ENCODE results near the gene ERO1B.
"Not testable (repeated sequence)": the region's sequence is repeated elsewhere in the genome, so short reads cannot be mapped to it uniquely, and the experiment has no call there.

ERO1B gene

DNA sequence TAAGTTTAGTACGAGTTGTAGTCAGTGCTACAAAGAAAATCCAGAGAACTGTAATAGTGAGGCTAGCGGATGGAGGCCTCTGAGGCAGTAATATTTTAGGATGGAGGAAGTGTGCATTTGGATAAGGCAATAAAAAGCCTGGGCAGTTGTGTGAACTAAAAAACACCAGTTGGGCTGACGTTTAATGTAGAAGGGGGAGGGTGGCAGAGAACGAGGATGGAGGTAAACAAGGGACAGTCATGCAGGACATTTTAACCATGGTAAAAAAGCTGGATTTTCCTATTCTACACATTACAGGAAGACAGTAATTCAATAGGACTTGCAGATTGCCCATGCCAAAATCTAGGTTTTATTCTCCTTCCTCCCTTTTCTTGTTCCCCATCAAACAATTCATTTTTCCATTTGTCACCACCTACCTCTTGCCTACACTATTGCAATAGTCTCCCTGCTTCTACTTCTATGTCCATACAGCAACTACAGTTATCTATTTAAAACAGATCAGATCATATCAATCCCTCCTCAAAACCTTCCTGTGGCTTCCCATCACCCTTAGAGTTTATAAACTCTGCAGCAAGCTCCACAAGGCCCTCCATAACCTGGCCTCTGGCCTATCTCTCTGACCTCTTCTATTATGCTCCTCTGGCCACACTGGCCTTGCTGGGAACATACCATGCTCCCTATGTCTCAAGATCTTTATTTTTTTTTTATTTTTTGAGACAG is 27.7 kb downstream of the ERO1B start:
- DNase-seq (ENCODE audit: low read depth) = no peak

DNA sequence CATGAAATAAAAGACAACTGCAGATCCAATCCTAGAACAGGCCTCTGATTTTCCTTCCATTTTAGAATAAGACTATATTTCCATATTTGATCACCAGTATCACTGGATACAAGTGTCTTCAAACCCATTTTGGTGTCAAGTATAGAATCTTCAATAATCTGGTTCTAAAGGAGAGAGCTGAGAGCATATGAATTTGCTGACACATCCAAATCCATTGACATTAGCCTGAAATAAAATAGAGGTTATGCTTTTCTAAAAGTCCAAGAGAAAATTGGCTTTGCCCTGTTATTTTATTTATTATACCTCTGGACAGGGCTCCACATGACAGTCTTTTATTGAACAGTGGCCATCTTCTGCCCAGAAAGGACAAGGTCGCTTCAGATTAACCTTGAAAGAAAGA is 28.6 kb downstream of the ERO1B start:
- no peak for DNase-seq (ENCODE audit: low read depth)

DNA sequence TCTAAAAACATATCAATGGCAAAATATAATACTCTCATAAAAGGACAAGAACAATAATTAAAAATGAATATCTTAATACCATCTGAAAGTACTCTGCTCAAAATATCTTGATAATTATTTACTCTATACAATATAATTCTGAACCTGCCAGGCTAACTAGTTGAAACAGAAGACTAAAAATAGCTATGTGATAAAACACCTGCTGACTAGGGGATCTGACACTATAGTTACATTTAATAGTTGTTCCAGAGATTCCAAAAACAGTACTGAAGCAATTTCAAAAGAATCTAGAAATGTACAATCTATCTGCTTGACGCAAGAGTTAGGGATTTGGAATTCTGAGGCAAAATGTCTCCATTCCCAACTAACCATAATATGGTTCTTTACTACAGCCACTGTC is 30.2 kb downstream of the ERO1B start:
- no peak for DNase-seq (ENCODE audit: low read depth)

DNA sequence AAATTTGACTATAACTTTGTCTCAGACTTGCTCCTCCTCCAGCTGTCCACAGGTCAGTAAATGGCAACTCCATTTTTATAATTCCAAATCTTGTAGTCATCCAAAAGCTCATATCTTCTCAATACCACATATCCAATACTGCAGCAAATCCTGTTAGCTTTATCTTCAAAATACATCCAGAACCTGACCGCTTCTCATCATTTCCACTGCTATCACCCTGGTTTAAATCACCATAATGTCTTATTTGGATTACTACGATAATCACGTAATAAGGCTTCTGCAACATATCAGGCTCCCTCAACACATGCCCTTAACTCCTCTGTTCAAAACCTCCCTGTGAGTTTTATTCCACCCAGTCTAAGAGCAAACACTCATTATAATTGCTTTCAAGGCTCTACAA is 34.5 kb downstream of the ERO1B start:
- DNase-seq (ENCODE audit: low read depth) = no peak

DNA sequence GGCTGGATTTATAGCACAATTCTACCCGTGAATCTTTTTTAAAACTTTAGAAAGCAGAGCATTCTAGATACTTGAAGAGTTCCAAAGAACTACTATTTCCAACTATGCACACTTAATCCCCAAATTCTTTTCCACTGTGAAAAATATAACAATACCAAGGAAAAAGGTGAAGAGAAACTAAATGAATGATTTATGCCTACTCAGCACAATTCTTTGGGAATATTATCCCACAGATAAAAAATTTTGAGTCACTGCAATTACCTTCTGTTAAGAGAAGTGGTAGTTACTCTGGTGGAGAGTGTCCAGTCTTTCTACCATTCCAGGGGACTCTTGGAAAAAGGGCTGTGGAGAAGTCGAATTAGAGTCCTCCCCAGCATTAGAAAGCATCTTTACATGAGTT is 39.2 kb downstream of the ERO1B start:
- DNase-seq (ENCODE audit: low read depth) = no peak

DNA sequence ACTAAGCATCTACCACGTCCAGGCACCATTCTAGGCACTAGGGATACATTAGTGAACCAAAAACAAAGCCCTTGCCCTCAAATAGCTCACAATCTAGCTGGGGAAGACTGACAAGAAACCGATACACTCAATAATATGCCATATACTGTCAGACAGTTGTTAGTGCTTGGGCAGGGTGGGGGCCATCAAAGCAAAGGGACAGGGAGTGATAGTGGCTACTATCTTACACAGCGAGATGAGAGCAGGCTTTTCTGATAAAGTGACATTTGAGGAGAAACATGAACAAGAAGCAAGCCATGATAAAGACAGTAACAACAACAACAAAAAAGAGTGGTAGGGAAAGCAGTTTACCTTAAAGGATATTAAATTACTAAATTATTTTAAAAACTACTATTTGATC is 41.1 kb downstream of the ERO1B start:
- no peak for DNase-seq (ENCODE audit: low read depth)

DNA sequence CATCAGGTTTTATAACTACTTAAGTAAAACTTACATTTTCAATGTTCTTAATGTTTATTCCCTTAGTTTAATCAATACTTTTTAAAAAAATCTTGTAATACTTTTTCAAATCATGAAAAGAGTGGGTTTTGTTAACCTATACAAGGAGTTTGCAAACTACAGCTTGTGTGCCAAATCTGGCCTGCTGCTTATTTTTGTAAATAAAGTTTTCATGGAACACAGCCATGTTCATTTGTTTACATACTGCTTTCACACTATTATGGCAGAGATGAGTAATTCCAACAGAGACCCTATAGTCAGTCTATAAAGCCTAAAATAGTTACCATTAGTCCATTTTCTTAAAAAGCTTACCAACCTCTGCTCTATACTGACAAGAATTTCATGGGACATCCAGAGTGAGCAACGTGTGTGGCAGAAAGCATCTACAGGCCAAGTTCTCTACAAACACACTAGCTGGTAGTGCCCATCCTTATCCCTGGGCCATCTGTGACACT is 42.6 kb downstream of the ERO1B start:
- no peak for DNase-seq (ENCODE audit: low read depth)

DNA sequence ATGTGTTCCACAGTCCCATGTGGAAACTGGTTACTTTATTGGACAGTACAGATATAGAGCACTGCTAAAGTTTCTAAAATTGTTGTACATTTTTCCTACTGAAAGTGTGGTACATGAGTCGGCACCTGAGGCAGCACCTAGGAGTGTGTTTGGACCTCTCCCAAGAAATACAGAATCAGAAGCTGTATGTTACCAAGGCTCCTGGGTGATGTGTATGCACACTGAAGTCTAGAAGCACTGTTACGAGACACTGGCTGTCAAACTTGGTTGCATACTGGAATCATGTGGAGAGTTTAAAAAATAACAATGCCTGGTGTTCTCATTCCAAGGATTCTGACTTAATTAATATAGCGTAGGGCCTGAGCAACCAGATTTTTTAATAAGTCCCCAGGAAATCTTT is 46.6 kb downstream of the ERO1B start:
- no peak for DNase-seq (ENCODE audit: low read depth)

DNA sequence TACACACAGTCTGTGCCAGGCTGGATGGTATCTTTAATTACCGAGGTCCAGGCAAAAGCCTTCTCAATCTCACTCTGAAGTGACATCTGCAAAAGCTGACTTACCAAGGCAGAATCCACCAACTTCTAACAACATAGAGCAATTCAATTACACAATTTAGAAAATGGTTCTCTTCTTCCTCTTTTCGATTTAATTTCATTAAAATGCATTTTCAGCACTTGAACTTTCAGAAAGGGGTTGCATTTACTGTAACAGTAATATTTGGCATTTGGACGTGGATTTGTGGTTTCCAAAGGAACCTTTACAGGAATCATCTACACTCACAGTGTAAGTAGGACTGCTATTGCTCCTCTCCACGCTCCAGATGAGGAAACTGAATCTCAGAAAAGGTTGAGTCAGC is 53.3 kb downstream of the ERO1B start:
- DNase-seq (ENCODE audit: low read depth) = no peak

DNA sequence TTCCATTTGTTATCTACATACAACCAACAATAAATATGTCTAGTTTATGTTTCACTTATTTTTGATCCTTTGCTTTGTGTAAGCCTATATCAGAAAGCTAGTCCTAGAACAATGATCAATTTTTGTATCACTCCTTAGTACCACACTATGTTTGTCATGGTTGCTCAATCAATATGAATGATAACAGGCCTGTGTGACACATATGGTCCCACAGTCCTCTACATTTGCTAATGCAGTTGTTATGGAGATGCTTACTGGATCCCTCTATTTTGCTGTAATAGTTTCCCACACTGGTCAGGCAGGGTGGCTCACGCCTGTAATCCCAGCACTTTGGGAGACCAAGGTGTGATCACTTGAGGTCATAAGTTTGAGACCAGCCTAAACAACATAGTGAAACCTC is 59.1 kb downstream of the ERO1B start:
- DNase-seq (ENCODE audit: low read depth) = no peak

DNA sequence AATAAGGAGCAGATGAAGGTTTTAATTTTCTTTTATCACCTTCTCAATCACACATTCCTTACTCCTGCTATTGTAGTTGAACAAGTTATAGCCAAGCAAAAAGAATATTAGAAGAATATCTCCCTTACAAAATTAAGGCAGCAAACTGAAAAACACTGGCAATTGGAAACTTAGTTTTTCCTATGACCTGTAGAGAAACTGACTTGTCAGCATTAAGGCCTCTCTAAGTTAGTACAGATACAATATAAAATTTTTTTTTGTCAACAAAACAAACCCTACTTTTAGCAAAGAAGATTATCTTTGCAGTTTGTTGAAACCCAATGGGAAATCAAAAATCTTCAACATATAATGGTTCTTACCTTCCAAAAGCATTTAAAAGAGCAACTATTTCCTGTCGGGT is 61.3 kb downstream of the ERO1B start:
- DNase-seq (ENCODE audit: low read depth) = no peak

DNA sequence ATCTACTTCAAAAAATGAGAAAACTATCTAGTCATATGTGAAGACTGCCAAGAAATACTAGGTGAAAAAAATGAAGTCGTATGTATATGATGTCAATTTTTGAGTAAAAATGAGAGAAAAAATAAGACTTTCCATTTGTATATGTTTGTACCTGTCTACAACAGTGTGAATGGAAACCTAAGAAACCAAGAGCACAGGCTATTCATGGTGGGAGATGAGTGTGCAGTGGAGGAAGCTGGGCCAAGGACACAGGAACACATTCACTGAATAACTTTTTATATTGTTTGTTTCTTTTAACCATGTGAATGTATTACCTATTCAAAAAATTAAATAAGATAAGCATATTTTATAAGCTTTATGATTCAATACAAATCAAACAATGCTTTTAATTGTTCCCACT is 67.0 kb downstream of the ERO1B start:
- no peak for DNase-seq (ENCODE audit: low read depth)

DNA sequence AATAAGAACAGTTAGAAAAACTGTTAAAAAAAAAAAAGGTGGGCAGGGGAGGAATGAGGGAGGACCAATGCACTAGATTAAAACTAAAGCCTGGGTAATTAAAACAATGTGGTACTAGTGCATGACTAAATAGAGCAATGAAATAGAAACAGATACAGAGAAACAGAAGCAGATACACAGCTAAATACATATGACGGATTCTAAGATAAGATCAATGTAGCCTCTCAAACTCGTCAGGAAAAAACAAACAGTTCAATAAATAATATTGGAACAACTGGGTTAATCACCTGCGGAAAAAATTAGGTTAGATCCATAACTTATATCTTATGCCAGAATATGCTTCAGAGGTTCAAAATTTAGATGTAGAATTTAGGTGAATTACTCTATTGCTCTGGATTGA is 68.2 kb downstream of the ERO1B start:
- no peak for DNase-seq (ENCODE audit: low read depth)

DNA sequence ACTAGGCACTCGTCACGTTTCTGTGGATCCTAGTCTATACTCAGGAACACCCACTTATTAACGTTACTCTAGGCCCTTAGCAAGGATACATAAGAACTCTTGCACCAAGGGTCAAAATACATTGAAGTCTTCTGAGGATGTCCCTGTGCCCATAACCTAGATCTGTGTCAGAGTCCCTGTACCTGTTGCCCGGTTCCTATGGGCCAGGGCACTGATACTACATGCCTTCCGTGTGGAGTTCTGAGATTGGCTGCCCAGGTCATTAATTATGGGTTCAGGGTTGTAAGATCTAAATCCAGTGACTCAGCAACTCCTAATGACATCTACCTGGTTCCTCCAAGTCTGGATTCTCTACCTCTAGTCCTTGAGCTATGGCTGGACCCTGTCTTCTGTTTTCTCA is 69.9 kb downstream of the ERO1B start:
- DNase-seq (ENCODE audit: low read depth) = no peak

DNA sequence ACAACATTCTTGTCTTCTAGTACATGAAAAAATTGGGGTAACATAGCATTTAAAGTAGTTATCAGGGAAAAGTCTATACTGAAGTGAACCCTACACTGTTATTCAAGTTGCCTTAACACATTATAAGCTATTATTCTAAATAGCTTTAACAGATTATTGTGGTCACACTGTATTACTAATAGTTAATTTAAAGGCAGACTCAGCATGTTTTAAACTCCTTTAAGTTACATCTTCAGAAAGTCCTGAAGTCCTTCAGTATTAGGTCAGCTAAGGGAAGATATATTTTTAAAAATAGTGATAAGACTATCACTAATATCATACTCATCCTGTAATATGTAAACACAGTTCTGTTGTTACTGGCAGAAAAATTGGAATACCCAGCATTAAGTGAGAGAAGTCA is 72.0 kb downstream of the ERO1B start:
- no peak for DNase-seq (ENCODE audit: low read depth)

DNA sequence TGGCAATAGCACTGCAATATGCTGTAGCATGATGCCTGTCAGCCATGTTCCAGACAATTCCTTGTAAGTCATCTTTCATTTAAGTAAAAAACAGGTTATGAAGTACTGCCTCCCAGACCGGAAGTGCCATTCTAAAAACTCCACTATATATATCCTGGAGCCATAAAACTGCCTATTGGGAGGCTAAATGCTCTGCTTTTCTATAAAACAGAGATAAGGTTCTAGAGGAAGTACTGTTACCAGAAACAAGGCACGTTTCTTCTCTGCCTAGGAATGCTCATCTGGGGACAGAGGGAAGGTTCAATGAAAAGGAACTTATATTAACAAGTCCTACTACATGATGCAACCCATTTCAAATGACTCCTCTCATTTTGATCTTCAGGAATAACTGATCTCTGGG is 72.6 kb downstream of the ERO1B start:
- no peak for DNase-seq (ENCODE audit: low read depth)

DNA sequence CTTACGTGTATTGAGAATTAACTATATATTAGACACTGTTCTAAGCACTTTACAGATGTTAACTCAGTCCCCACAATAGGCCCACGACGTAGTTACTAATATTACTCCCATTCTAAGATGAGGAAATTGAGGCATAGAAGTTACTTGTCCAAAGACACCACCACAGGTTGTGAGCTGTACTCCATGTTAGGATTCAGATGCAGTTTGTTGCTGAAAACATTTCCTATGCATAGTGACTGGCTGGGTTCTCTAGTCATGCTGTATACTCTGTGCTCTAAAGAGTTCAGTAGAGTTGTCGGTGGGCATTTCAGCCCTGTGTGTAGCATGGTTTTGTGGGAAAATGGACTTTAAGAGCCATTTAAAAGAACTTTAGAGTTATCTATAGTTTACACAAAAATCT is 74.2 kb downstream of the ERO1B start:
- DNase-seq (ENCODE audit: low read depth) = no peak

DNA sequence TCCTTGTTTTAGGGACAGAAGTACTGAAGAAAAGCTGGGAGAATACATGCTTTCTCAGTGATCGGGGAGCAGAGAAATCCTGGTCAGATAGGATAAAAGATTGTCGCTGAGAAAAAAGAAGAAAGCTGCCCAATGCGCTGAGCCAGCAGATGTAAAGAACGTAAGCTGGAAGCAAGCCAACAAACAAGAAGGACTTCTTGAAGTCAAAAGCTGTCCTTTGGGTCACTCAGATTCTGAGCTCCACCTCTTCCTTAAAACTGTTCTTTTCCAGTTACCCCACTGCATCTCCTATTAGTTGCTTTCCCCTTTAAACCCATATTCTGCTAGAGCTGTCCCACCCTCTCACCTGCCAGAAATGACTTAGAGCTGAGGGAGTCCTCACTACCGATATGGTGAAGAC is 74.6 kb downstream of the ERO1B start:
- DNase-seq (ENCODE audit: low read depth) = no peak

DNA sequence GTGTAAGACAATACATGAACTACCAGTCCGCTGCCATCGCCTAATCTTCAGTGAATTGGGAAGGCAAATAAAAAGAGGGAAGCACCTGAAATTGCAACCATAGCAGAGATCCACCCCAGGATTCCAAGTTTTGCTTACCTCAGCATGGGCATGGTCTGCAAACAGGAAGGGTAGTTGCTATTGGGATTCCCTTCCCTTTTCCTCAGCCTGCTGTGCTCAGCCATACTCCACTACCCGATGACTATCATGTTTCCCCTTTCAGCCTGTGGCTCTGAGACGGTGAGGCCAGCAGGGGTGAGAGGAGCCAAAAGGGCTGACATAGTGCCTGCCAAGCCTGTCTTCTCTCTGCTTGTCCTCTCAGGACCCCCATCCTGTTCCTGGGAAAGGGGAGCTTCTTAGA is 75.2 kb downstream of the ERO1B start:
- no peak for DNase-seq (ENCODE audit: low read depth)

DNA sequence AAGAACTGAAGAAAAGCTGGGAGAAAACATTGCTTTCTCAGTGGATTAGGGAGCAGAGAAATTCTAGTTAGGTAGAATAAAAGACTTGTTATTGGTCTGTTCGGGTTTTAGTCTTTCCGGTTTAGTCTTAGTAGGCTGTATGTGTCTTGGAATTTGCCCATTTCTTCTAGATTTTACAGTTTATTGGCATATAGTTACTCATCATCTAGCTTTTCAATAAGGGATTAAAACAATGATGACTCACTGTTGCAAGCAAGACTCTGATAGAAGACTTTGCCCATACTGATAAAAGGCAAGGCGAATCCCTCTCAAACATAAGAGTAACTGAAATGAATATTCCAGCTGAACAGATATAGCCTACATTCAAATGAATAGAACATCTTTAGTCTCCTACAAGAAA is 77.1 kb downstream of the ERO1B start:
- no peak for DNase-seq (ENCODE audit: low read depth)

DNA sequence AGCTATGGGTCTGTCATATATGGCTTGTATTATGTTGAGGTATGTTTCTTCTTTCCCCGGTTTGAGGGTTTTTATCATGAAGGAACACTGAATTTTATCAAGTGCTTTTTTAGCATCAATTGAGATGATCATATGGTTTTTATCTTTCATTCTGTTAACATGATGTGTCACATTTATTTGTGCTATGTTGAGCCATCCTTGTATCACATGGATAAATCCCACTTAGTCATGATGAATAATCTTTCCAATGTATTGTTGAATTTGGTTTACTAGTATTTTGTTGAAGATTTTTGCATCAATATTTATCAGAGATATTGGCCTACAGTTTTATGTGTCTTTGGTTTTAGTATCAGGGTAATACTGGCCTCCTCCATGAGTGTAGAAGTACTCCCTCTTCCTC is 77.7 kb downstream of the ERO1B start:
- no peak for DNase-seq (ENCODE audit: low read depth)

DNA sequence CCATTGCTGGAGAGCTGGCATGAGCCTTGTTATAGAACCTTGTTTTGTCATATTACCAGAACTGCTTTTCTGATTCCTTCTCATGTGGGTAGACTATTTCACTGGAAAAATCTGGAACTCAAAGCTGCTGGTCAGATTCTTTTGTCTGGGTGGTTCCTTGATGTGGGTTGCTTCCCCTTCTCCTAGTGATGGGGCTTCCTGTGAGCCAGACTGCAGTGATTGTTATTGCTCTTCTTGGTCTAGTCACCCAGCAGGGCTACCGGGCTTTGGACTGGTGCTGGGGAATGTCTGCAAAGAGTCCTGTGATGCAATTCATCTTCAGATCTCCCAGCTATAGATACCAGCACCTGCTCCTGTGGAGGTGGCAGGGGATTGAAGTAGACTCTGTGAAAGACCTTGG is 80.0 kb downstream of the ERO1B start:
- DNase-seq (ENCODE audit: low read depth) = no peak

DNA sequence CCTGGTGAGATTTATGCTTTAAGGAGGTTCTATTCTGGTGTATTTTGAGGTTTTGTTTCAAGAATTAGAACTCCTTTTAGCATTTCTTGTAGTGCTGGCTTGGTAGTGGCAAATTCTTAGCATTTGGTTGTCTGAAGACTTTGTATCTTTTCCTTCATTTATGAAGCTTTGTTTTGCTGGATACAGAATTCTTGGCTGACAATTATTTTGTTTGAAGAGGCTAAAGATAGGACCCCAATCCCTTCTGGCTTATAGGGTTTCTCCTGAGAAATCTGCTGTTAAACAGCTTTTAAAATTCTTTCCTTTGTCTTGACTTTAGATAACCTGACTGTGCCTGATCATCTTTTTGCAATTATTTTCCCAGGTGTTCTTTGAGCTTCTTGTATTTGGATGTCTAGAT is 80.8 kb downstream of the ERO1B start:
- no peak for DNase-seq (ENCODE audit: low read depth)

DNA sequence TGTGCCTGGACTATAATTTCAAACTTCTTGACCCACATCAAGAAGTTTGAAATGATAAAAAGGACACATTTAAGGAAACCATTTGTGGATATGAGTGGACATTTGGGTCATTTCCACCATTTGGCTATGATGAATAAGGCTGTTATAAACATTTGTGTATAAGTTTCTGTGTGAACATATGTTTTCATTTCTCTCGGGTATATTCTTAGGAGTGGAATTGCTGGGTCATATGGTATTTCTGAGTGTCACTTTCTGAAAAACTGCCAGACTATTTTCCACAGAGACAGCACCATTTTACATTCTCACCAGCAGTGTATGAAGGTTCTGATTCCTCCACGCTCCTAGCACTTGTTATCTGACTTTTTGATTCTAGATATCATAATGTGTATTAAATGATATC is 88.6 kb downstream of the ERO1B start:
- DNase-seq (ENCODE audit: low read depth) = no peak

DNA sequence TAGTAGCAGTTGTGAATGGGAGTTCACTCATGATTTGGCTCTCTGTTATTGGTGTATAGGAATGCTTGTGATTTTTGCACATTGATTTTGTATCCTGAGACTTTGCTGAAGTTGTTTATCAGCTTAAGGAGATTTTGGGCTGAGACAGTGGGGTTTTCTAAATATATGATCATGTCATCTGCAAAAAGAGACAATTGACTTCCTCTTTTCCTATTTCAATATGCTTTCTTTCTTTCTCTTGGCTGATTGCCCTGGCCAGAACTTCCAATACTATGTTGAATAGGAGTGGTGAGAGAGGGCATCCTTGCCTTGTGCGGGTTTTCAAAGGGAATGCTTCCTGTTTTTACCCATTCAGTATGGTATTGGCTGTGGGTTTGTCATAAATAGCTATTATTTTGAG is 93.7 kb downstream of the ERO1B start:
- DNase-seq (ENCODE audit: low read depth) = not testable (repeated sequence)

Data from non-pigmented ciliary epithelial cell (primary cell).